ENCODE measurements around the gene RSPRY1.

DNA sequence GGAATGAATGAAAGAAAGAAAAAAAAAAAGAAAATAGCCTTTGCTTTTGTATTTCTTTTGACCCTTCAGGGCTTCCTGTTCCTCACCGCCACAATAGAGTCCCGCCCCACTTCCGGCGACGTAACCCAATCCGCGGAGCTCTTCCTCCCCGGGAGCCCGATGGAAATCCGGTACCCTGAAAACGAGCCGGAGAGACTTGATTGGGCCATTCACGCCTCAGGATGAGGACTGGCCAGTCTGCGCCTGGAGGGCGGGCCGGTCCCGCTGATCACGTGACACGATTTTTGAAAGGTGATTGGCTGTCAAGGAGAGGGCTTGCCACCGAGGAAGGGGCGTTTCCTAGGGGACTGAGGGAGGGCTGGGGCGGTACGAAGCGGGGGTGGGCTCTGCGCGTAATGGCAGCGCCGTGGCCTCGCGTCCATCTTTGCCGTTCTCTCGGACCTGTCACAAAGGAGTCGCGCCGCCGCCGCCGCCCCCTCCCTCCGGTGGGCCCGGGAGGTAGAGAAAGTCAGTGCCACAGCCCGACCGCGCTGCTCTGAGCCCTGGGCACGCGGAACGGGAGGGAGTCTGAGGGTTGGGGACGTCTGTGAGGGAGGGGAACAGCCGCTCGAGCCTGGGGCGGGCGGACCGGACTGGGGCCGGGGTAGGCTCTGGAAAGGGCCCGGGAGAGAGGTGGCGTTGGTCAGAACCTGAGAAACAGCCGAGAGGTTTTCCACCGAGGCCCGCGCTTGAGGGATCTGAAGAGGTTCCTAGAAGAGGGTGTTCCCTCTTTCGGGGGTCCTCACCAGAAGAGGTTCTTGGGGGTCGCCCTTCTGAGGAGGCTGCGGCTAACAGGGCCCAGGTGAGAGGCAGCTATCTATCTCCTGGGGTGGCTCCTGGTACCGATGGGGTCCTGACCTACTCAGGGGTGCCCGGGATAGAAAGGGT lies at the start of gene RSPRY1, which contains the start of gene PSME3IP1:
- TF ChIP-seq, protein P1, sequence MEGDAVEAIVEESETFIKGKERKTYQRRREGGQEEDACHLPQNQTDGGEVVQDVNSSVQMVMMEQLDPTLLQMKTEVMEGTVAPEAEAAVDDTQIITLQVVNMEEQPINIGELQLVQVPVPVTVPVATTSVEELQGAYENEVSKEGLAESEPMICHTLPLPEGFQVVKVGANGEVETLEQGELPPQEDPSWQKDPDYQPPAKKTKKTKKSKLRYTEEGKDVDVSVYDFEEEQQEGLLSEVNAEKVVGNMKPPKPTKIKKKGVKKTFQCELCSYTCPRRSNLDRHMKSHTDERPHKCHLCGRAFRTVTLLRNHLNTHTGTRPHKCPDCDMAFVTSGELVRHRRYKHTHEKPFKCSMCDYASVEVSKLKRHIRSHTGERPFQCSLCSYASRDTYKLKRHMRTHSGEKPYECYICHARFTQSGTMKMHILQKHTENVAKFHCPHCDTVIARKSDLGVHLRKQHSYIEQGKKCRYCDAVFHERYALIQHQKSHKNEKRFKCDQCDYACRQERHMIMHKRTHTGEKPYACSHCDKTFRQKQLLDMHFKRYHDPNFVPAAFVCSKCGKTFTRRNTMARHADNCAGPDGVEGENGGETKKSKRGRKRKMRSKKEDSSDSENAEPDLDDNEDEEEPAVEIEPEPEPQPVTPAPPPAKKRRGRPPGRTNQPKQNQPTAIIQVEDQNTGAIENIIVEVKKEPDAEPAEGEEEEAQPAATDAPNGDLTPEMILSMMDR (conservative IDR thresholded peaks at IDR 0.05 in 1 of 2, IDR thresholded peaks at IDR 0.05 in 1 of 2; ENCODE audit: low read depth in 1 of 2, low read length in 2 of 2) = no peak
- no peak for TF ChIP-seq EZH2 (IDR thresholded peaks at IDR 0.05; ENCODE audit: low read length, missing control alignments)

Measured in fibroblast of lung (primary cell).